Stimulated activated CD4-positive, alpha-beta T cell treated with anti-CD3 and anti-CD28 coated beads, Interleukin-4, amount 100 ng/mL, for 4 hours (primary cell): ENCODE results near the gene PTPRT.

Source experiments
- DNase-seq, 2 experiments: peaks; one replicate each; pipeline ENCODE4 v3.0.0-alpha.2; 2020

The PTPRT gene

DNA sequence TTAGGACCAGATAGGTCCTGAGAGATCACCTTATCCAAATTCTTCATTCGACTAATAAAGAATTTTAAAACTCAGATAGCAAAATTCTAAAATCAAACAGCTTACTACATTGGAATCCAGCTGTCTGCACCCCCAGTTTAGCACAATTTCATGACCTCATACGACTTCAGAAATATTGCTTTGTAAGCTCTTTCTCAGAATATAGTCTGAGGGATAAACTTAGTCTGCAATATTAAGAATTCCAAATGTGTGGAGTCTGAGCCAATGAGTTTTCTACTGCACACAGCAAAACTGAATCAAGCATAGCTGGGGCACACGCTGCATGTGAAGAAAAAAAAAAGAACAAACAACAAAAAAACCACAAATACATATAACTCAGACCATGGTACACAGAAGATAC is 1029.9 kb downstream of the PTPRT start:
- DNase-seq = no peak

DNA sequence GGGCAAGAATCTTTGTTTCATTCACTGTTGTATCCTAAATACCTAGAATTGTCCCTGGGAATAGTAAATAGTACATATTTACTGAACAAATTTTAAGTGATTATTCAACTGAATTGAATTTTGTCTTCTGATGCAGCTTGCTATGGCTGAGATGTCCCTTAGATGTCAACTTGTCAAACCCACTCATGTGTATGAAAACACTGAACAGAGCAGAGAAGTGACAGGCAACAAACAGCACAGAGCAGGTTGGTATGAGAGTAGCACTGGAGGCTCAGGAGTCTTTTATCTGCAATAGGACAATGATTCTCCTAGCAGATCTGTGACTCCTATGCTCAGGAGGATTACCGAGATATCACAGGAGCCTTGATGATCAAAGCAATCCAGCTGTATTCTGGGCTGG is 1031.4 kb downstream of the PTPRT start:
- no peak for DNase-seq

DNA sequence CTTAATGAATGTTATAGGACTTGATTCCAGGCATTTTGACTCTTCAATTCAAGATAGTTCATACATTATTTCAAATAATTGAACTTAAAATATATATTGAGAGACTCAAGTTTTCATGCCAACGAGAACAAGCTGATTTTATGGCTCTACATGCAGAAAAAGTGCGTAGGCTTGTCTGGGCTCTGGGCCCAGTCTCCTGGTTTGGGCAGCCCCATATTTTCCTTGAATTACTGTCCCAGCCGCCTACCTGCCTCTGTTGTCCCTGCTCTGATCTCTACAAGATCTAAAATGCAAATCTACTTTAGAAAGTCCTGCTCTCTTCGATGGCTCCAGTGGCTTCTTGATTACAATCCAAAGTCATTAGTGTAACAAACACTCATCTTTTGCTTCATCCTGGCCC is 1034.1 kb downstream of the PTPRT start:
- no peak for DNase-seq

DNA sequence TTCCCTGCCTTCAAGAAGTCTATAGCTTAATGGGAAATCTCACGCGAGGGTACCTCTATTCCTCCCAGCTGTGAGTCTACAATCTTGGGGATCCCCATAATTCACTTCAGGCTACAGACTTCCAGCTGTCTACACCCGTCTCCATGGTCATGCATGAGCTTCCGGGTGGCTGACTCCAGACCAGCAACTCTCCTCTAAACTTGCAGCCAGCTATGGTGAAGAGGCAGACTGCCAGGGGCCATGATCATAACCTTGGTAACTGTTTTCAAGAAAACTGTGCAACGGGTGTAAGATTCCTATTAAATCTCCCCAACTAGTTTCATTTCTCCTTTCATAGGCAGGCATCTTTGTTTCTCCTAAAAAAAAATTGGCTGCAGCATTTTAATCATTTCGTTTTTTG is 1037.1 kb downstream of the PTPRT start:
- no peak for DNase-seq

DNA sequence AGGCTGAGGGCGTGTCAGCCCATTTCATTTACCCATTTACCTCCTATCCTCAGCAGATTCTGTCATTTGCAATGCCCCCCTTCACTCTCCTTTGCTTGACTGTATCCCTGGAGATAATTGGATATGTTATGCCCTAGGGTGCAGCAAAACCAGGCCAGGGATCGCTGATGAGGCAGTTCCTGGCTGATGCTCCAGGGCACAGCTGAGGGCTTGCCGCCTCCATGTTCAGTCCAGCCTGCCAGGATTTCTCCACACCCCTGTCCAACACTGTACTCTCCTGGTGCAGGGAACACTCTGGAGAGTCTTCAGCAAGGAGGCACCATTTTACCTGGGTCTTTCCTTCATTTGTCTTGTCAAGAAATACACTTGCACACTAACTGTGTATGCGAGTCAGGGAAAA is 1039.5 kb downstream of the PTPRT start:
- DNase-seq = no peak

DNA sequence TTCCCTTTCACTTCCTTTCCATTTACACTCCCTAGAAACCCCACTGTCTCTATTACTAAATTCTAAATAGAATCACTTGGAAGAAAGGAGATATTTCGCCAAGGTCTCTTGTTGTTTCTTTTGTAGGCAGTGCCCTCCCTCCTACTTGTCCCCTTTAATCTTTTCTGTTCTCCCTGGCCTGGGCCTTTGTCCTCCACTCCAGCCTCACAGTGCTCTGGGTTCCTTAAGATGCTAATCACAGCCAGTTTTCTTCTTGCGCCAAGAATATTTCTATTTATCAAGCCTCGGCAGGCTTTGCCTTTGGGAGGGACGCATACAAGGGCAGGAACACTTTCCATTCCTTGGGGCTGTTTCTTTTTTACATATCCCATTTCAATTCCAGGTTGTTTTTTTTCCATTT is 1051.0 kb downstream of the PTPRT start:
- no peak for DNase-seq

DNA sequence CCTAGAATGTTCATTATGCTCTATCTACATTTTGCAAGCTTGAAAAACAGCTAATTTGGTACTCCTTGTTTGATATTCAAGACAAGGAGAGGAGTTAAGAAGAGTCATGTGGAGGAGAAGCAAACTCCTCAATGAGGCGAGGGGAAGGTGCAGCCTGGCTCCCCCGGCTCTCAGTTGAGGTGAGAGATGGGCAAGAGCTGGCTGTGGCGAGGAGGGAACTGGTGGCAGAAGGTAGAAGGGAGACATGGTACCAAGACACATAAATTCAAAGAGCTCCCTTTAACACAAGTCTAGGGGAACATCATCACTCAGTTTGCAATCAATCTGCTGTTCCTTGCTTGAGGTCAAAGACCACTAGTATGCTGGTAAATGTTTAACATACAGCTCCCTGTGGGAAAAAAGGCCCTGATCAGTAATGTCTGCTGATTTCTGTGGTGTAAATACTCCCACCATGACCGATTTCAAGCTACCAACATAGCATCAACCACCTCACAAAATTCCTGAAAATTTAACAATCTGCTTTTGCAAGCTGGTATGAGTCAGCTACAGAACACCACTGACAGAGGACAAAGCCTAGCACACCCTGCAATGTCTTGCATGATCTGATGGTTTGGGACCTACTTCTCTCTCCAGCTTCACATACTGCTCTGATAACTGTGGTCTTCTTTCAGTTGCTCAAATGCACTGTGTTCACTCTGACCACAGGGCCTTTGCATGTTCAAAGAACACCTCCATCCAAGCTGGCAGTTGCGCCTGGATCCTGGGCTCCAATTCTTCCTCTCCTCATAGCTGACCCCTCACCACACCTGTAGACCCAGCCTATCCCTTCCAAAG is 1055.2 kb downstream of the PTPRT start:
- DNase-seq = no peak

DNA sequence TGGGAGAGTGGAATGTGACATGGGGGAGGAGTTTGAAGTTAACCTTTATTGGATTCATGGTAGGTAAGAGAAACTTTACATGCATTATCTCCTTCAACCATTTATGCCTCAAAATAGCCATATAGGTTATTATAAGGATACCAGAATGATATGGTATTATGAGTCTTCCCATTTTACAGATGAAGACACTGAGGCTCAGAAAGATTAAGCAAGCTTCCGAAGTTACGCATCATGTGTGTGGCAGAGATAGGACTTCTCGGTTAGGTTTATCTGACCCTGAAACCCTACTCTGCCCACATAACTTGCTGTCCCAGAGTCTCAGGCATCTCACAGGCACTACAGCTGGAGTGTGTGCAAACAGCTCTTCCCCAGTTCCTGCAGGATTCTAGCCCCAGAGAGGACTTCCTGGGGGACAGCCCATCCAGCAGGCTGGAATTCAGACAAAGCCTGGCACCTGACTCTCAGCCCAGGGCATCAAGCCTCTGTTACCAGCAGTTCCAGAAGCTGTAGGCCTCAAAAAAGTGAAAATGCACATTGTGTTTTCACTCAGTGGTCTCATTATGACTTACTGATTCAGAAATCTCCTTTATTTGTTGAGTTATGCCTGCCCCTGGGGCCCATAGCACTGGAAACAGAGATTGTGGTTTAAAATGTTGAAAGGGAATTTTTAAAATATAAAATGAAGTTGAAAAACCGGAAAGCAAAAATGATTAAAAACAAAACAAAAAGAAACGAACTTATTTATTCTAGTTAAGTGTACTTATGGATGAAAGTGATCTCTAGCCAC is 1058.7 kb downstream of the PTPRT start:
- DNase-seq = no peak

DNA sequence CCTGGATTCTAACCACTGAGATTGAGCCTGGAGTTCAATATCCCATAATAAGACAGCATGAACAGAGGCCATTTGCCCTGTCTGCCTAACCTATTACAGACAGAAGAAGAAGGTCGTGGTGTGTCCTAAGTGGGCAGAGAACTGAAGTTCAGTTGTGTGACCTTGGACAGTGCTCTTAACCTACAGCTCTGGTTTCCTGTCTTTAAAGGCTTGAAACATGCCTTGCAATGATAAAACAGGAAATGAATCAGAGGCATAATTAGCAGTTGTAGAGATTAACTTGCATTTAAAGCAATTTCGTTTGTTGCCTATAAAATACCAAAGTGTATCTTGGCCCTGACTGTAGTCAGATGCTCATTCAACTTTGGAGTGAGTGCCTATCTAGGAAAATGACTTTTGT is 1064.3 kb downstream of the PTPRT start:
- no peak for DNase-seq

DNA sequence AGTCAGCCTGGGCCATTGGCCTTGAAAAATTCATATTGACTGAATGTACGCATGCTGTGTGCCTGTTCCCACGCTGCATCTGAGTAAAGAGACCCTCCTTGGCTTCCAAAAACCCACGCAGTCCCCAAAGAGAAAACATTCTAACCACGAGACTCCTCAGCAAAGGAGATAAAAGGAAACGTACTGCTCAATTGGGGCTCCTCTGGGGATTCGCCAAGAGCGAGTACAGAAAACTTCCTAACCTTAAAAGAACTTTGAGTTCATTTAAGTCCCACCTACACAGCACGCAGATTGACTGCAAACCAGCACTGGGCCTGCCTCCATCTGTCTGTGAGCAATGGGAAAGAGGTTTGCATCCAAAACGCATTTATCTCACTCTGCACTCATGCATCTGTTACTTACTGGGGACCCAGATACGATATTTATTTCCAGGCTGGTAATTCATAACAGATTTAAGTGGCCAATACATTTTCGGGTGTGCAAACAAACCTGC is 1065.7 kb downstream of the PTPRT start:
- no peak for DNase-seq

DNA sequence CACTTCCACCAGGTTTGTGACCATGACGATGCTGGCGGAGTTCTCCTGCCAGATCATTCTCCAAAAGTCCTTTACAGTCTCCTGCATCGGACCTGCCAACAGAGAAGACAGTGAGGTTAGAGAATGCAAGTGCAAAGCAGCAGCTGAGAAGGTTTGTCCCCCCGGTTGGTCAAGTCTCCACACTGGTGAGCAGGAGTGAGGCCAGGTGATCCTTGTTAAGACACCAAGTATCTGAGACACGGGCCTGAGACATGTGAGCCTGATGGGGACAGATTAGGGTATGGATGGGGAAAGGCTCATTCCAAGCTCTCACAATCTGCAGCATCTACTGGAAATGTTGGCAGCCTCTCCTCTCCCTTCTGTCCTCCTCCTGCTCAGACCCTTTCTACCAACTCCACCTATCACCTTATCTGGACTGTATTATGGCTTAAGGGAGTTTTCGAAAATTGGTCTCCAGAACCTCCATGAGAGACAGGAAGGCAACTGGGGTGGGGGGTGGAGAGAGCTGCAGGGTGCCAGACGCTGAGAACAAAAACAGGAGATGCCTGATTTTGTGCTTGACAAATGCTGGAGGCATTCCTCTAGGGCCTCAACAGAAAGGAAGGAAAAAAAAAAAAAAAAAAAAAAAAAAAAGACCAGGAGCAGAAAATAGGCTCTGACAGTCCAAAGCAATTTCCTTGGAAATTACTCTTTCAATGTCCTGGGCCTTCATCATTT is 1071.1 kb downstream of the PTPRT start:
- DNase-seq = no peak

DNA sequence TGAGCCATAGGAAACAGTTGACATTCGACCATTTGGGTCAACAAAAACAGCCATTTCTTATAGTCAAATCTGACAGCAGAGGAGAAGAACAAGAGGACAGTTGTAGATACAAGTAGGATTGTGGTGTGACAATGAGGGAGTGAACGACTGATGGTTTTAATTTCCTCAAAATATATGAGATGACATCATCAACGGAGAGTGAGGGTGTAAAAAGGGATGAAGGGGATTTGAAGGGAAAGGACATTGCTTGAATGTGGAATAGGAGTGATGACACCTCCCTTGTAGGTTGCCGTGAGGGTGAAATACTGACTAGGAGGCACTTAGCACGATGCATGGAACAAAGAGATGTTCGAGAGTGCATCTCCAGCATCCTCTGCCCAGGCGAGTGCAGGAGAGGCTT is 1071.7 kb downstream of the PTPRT start:
- DNase-seq = no peak

DNA sequence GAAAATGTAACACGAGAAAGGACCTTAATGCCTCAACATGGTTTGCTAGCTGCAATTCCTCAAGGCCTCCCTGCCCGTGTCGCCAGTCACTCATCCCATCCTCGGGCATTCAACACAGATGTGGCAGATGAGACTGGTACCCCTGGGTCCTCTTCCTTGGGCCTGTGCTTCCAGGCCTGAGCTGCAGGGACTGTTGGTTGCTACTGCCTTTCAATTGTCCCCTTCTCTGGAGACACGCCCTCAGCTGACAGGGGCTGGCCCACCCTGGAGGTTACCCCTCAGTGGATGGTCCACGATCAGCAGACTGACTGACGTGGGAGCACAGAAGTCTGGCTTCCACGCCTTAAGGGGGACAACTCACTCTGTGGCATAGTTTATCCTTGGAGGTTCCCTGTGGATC is 1076.5 kb downstream of the PTPRT start:
- no peak for DNase-seq

DNA sequence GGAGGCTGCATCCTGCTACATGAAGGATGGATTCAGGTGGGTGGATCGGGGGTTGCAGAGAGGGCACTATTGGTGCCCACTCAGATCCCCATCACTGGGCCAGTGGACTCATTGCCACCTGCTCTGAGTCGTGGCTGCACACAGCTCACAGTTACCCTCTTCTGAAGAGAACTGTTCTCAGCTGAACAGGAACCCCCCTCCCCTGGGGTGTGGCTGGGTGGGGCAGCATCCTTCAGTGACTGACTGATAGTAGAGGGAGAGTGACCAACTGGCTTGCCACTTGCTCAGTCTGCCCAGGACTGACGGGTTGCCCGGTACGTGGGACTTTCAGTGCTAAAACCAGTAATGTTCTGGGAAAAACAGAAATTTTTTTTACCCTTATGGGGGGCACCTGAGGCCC is 1077.5 kb downstream of the PTPRT start:
- no peak for DNase-seq

DNA sequence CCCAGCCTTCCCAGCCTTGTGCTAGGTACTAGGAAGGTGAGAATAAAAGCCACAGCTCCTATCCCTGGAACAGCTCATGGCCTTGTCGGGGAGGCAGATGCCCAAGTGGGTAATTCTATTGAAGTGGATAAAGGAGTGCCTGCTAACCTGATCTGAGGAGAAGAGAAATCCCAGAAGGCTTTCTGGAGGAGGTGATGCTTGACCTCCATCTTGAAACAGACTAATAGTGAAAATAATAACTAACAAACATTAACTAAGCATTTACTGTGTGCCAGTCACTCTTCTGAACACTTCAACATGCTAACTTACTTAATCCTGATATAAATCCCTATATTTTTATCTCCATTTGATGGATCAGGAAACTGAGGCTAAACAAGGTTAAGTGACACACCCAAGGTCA is 1078.4 kb downstream of the PTPRT start:
- no peak for DNase-seq

DNA sequence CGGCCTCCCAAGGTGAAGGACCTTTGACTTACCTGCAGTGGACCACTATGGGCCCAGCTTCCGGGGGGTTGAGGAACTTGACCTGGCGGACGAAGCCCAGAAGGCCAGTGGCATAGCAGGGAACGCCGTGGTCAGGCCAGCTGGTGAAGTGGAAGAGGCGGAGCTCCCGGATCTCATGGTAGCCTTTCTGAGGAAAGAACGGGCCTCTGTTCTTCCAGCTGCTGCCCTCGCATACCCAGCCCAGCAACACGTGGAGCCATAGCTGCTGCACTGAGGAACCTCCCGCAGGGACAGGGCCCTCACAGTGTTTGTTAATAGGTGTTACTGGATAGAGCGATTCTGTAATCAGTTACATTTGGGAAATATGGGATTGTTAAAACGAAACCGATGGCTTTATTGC is 1079.4 kb downstream of the PTPRT start:
- no peak for DNase-seq

DNA sequence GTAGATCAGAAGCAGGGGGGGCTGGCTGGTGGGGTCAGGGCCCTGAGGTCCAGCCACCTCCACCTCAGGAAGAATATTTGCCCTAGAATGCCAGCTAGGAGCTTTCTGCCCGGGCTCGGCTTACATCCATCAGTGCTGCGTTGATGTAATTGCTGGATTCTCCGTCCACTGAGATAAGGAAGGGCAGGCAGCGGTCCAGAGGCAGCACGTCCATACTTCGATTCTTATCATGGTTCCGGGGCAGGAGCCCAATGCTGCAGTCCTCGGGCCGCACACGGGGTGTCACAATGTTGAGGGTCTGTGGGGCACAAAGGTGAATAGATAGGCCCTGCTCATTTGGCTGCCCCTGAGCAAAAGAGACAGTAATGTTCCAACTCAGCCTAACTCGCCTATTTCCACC is 1087.7 kb downstream of the PTPRT start:
- no peak for DNase-seq

DNA sequence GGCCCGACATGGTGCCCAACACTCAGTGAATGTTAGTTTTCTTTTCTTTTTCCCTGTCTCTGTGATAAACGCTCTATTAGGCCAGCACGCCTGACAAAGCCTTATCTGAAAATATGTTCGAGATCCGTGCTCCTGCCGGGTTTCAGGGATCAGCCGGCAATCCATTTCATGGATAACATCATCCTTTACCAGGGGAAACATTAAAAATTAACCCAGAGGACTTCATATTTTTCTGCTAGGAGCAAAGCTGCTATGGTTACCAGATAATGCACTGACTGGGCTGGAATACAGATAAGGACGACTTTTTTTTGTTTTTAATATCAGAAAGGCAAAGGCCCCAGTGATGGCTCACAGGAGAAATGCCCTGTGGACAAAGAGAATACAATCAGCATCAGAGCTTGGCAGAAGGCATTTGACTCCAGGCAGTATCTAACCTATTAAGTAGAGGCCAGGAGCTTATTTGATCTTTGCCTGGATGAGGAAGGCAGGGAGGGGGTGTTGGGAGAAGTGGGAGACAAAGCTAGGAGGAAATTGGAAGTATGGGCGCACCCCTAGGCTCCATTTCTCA is 1089.5 kb downstream of the PTPRT start:
- no peak for DNase-seq

DNA sequence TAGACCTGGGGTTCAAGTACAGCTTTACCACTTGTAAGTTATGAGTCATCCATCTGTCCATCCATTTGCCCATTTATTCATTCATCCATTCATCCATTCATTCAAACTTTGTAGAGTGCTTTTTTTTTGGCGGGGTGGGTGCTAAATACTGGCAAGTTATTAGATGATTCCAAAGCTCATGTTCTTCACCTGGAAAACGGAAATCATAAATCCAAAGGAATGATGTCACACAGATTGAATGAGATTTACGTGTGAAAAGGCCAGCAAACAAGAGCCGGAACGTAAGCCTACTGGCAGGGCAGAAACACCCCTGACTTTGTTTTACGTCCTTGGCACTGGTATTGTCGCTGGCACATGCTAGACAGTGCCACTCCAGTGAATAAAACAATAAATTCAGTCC is 1090.6 kb downstream of the PTPRT start:
- DNase-seq = no peak

DNA sequence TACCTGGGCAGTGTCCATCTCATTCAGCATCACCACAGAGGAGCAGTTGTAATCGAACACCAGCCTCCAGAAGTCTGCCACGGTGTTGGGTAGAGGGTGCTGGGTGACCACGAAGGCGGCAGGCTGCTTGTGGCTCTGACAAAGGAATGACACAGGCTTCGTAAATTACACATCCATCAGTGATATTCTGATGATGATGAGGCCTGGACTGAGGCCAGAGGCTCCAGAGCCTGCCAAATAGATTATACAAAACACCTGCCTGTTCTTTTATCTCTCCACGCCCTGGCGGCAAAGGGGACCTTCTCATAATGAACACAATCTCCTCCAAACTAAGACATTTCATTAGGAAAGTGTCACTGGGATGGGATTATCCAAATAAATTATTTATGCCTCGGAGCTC is 1091.3 kb downstream of the PTPRT start:
- no peak for DNase-seq

DNA sequence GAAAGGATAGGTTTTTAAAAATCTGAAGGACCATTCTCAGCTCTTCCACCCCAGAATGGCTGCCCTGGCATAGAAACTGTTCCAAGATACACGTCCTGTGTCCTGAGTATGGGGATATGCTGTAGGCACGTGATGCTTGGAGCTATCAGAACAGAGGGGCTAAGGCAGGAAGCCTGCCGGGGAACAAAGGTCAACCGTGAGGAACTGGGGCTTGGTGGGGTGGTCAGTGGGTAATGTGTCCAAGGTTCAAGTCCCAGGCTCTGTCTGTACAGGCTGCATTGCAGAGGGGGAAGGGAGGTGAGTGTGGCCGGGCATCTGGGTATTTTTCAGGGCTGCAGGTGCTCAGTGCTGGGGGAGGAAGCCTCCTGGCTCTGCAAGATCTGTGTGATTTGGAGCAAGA is 1092.0 kb downstream of the PTPRT start:
- DNase-seq = no peak

DNA sequence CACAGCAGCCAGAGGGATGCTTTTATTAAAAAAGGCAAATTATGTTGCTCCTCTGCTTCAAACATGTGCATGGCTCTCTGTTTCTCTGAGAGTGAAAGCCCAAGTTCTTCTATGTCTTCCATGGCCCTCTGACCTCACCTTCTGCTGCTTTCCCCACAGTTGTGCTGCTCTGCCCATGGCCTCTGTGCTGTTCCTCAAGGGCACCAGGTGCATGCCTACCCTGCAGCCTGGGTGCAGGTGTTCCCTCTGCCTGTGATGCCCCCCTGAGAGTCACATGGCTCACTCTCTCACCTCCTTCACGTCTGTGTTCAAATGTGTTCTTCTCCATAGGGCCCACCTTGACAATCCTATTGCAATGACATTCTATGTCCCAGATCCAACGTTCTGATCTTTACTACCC is 1094.5 kb downstream of the PTPRT start:
- DNase-seq = no peak
